Measurements from ENCODE around the gene SMYD3. TPM values are rescaled to one million over a fixed set of nuclear protein-coding genes. Genes with fewer than 3 reads are reported as not detected.

The SMYD3 gene
- total RNA-seq, 1 experiment from 2014 or later, result 25.5 TPM

DNA sequence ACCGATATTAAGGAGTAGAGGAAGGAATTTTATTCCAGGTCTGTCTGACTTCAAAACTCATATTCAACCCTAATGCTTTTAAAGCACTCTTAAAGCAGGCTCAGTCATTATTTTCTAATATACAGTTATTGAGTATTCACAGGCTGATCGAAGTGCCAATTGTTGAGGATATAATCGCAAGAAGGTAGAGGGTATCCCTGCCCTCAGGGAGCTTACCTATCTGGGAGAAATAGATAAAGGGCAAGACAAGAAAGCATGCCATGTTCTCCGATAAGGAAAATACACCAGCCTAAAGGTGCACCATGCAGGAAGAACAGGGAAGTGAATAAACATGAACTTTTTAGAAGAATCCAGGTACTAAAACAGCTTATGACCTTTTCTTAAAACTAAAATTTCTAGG is 361.2 kb downstream of the SMYD3 start:
- no peak overlapping the region for H2BK15ac ChIP-seq (ENCODE audit: low read depth, low read length)
- H3K79me2 ChIP-seq (ENCODE audit: insufficient read depth, low read length), result no peaks in the 10 kb centered on the region
- H4K20me1 ChIP-seq (ENCODE audit: control insufficient read depth, insufficient read depth, insufficient read length), result no peaks in the 10 kb centered on the region
- no peak overlapping the region for H3K4me2 ChIP-seq (ENCODE audit: insufficient read depth, insufficient read length, low read length)
- H3K36me3 Mint-ChIP-seq (ENCODE audit: insufficient read depth in 1 of 3, low read depth in 3 of 3), result peaks cover 2 to 9% (median 3%) of the 10 kb centered on the region in 3 experiments; a peak in 6 of 7 replicates
- no peak overlapping the region for H3K4me3 Mint-ChIP-seq
- H3K27ac Mint-ChIP-seq, result no peak overlapping the region
- DNase-seq, result no peak
- H3K27me3 ChIP-seq (ENCODE audit: insufficient read depth, low read length), result no peaks in the 10 kb centered on the region
- H3K4me1 ChIP-seq (ENCODE audit: insufficient read depth, low read length), result no peaks in the 10 kb centered on the region
- no peaks in the 10 kb centered on the region for H3K4me1 Mint-ChIP-seq
- H3K4ac ChIP-seq (ENCODE audit: low read depth, low read length), result no peak overlapping the region
- H4K5ac ChIP-seq (ENCODE audit: insufficient read length, low read depth, low read length), result no peak overlapping the region
- no peaks in the 10 kb centered on the region for H3K9me3 ChIP-seq (ENCODE audit: control insufficient read depth, low read depth, low read length)
- H3K18ac ChIP-seq (ENCODE audit: insufficient read length, low read depth, low read length), result no peak overlapping the region
- no peak overlapping the region for H2BK120ac ChIP-seq (ENCODE audit: low read depth, low read length, poor library complexity, severe bottlenecking)
- TF ChIP-seq, protein P1, sequence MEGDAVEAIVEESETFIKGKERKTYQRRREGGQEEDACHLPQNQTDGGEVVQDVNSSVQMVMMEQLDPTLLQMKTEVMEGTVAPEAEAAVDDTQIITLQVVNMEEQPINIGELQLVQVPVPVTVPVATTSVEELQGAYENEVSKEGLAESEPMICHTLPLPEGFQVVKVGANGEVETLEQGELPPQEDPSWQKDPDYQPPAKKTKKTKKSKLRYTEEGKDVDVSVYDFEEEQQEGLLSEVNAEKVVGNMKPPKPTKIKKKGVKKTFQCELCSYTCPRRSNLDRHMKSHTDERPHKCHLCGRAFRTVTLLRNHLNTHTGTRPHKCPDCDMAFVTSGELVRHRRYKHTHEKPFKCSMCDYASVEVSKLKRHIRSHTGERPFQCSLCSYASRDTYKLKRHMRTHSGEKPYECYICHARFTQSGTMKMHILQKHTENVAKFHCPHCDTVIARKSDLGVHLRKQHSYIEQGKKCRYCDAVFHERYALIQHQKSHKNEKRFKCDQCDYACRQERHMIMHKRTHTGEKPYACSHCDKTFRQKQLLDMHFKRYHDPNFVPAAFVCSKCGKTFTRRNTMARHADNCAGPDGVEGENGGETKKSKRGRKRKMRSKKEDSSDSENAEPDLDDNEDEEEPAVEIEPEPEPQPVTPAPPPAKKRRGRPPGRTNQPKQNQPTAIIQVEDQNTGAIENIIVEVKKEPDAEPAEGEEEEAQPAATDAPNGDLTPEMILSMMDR (conservative IDR thresholded peaks at IDR 0.05), result no peak
- no peak overlapping the region for H3K23ac ChIP-seq (ENCODE audit: insufficient read length, low read depth, low read length)
- no peak overlapping the region for H3T11ph ChIP-seq (ENCODE audit: low read length)
- H3K23me2 ChIP-seq (ENCODE audit: insufficient read length, low read depth, low read length, poor library complexity, severe bottlenecking), result no peaks in the 10 kb centered on the region
- WGBS (ENCODE audit: extremely low coverage, insufficient read length, low lambda C conversion rate), result no CpG with 5 or more reads among the region's 4 CpGs
- H3K56ac ChIP-seq (ENCODE audit: insufficient read length, low read depth, low read length), result no peak overlapping the region
- no peak overlapping the region for H3K27ac ChIP-seq (ENCODE audit: insufficient read length, low read depth, low read length)
- H3K9me3 Mint-ChIP-seq, result peaks cover 2 to 3% of the 10 kb centered on the region in 2 experiments; a peak in 3 of 5 replicates
- H2AFZ ChIP-seq (ENCODE audit: low read length), result no peak overlapping the region
- no peak overlapping the region for H2BK12ac ChIP-seq (ENCODE audit: insufficient read length, low read depth, low read length)
- H3K9ac ChIP-seq (ENCODE audit: extremely low read depth, insufficient read length, low read length), result no peak overlapping the region
- no peak overlapping the region for H4K8ac ChIP-seq (replicated peaks; ENCODE audit: insufficient read length, low read depth, low read length)
- no peaks in the 10 kb centered on the region for H3K27me3 Mint-ChIP-seq (ENCODE audit: low read depth)
- no peaks in the 10 kb centered on the region for H3K79me1 ChIP-seq (ENCODE audit: insufficient read depth, low read depth, low read length, poor library complexity, severe bottlenecking)
- no peak overlapping the region for H2BK5ac ChIP-seq (ENCODE audit: insufficient read length, low read length)
- no peak overlapping the region for H2BK20ac ChIP-seq (ENCODE audit: low read depth, low read length, poor library complexity, severe bottlenecking)
- no peak overlapping the region for H4K91ac ChIP-seq (ENCODE audit: insufficient read length, low read depth, low read length)
- H3K14ac ChIP-seq (ENCODE audit: insufficient read depth, low read length), result no peak overlapping the region
- no peak overlapping the region for H2AK5ac ChIP-seq (ENCODE audit: insufficient read length, low read length)

Measured in H9 (cell line).